ENCODE results near the gene TMEM170A.
"Not testable (repeated sequence)": the region's sequence is repeated elsewhere in the genome, so short reads cannot be mapped to it uniquely, and the experiment has no call there.

TMEM170A gene

DNA sequence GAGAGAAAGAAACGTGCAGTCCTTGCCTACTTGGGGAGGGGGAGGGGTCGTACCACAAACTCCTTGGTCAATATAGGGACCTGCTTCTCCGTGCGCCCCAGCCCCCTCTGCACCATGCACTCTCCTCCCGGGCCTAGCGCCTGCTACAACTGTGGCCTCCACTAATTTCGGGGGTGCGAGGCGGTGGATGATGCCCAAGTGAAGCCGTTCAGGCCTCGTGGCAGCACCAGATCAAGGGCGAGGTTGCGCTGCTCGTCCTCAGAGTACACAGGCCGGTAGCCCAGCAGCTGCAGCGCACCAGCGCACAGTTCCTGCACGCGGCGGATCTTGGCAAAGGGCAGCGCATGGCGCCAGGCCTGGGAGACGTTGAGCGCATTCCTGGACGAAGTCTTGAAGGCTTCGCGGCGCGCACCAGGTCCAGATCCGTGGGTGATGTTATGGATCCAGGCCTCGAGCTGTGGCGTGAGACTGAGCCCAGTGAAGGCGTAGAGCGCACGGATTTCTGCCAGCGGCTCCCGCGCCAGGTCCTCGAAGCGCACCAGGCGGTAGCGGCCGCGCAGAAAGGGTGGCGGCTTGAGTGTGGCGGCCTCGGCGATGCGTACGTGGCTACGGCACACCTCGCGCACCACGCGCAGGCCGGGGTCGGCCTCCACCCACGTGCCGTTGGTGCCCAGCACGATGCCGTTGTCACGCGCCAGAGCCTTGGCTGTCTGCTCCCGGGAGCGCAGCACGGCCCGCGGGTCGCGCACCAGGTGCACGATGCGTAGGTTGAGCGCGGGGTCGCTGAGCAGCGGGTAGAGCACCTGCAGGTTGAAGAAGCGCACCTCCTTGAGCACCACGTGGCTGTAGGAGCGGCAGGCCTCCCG, 14.2 kb upstream of the TMEM170A start:
- peaks cover 11% of the 10 kb centered on the region for H3K36me3 ChIP-seq (ENCODE audit: control insufficient read depth, insufficient read depth, low read length)
- no peaks in the 10 kb centered on the region for H3K9me3 ChIP-seq (ENCODE audit: control insufficient read depth, insufficient read depth, low read length)
- H3K27me3 ChIP-seq (ENCODE audit: control insufficient read depth, insufficient read depth, low read length) = no peaks in the 10 kb centered on the region
- no peaks in the 10 kb centered on the region for H3K4me1 ChIP-seq (ENCODE audit: control insufficient read depth, insufficient read depth, low read length)
- H3K9ac ChIP-seq (ENCODE audit: low read depth, low read length) = no peak overlapping the region
- H3K4me3 ChIP-seq (ENCODE audit: low read depth, low read length) = no peak overlapping the region

DNA sequence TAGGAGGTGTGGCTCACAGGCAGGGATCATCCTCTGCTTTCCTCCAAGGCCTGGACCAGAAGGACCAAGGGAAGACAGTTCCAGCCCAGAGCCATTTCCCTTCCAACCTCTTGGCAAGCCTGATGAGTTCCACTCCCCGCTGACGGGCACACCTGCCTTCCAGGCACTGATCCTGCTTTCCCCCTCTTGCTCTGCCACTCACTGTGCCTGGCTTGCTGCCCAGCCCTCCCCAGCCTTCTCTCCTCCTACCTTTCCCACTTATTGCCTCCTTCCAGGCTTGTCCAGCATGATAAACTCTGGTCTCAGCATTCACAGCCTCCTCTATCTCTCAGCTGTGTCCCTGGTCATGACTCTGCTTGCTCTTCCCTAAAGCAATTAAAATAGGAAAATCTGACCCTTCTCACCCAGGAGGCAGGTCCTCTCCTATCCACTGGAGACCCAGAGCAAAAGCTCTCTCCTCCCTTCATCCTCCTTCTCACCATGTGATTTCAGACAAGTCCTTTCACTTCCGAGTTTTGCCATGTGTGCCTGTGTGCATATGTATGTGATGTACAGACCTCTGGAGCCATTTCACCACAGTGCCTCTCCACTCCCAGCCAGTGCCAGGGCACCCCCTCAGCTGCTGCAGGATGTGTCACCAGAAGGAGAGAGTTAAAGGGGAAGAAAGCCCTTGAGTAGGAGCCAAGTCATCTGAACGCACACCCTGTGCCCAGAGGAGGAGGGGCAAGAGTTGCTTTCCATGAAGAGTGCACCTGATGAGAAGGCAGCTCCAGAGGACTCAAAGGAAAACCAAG, 13.4 kb upstream of the TMEM170A start:
- peaks cover 11% of the 10 kb centered on the region for H3K36me3 ChIP-seq (ENCODE audit: control insufficient read depth, insufficient read depth, low read length)
- no peaks in the 10 kb centered on the region for H3K9me3 ChIP-seq (ENCODE audit: control insufficient read depth, insufficient read depth, low read length)
- no peak overlapping the region for H3K4me3 ChIP-seq (ENCODE audit: low read depth, low read length)
- no peaks in the 10 kb centered on the region for H3K4me1 ChIP-seq (ENCODE audit: control insufficient read depth, insufficient read depth, low read length)
- H3K9ac ChIP-seq (ENCODE audit: low read depth, low read length) = no peak overlapping the region
- no peaks in the 10 kb centered on the region for H3K27me3 ChIP-seq (ENCODE audit: control insufficient read depth, insufficient read depth, low read length)

- H3K36me3 ChIP-seq (ENCODE audit: control insufficient read depth, insufficient read depth, low read length) = peaks cover 8% of the 10 kb centered on the region
- no peaks in the 10 kb centered on the region for H3K27me3 ChIP-seq (ENCODE audit: control insufficient read depth, insufficient read depth, low read length)
- no peaks in the 10 kb centered on the region for H3K9me3 ChIP-seq (ENCODE audit: control insufficient read depth, insufficient read depth, low read length)
- H3K4me3 ChIP-seq (ENCODE audit: low read depth, low read length) = no peak overlapping the region
- H3K9ac ChIP-seq (ENCODE audit: low read depth, low read length) = no peak overlapping the region
- H3K4me1 ChIP-seq (ENCODE audit: control insufficient read depth, insufficient read depth, low read length) = peaks cover 8% of the 10 kb centered on the region
Observed at GRCh38 chr16:75476817-75477216, 12.3 kb upstream of the TMEM170A start.

- Histone ChIP-seq H3K9ac (ENCODE audit: low read depth, low read length) (no peak overlapping the region), H3K36me3 (ENCODE audit: control insufficient read depth, insufficient read depth, low read length) (peaks cover 6% of the 10 kb centered on the region), H3K4me3 (ENCODE audit: low read depth, low read length) (no peak overlapping the region), H3K4me1 (ENCODE audit: control insufficient read depth, insufficient read depth, low read length) (peaks cover 12% of the 10 kb centered on the region), H3K9me3 (ENCODE audit: control insufficient read depth, insufficient read depth, low read length) (no peaks in the 10 kb centered on the region), H3K27me3 (ENCODE audit: control insufficient read depth, insufficient read depth, low read length) (no peaks in the 10 kb centered on the region)
Observed at GRCh38 chr16:75475420-75475847, 10.9 kb upstream of the TMEM170A start.

DNA sequence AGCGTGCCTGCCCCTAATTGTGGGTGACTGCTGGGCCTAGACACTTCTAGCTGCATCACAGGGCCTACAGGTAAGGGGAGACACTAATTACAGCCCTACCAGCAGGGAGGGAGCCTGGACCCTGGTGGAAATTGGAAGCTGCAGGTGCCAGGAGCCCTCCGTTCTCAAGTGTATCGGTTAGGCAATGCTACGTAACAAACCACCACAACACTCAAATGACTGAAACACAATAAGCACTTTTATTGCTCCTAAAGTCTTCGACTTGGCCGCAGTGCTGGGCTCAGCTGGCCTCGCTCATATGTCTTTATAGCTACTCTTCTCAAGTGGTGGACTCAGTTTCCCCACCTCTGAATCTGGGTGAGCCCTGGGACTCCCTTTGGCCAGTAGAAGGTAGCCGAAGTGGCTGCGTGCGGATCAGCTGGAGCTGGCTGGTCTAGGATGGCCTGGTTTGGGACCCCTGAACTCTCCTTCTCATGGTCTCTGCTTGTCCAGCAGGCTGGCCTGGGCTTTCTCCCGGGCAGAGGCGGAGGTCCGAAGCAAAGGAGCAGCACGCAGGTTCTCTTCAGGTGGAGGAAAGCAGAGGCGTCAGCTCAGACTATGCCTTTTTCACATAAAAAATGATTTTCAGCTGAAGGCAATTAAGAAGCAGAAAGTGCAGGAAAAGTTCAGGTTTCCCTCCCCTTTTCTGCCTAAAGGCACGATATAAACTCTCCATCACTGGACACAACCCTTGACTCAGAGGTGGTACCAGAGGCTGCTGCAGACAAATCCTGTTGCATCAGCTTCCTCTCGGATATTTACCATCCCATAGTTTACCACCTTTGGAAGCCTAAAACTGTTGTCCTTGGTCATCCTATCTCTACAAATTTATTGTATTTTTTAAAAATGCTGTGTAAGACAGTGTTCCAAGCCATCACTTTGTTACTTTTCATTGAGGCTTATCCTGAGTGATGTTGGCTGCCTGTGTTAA, 8.7 kb upstream of the TMEM170A start:
- H3K36me3 ChIP-seq (ENCODE audit: control insufficient read depth, insufficient read depth, low read length) = no peaks in the 10 kb centered on the region
- no peaks in the 10 kb centered on the region for H3K27me3 ChIP-seq (ENCODE audit: control insufficient read depth, insufficient read depth, low read length)
- no peaks in the 10 kb centered on the region for H3K9me3 ChIP-seq (ENCODE audit: control insufficient read depth, insufficient read depth, low read length)
- peaks cover 12% of the 10 kb centered on the region for H3K4me1 ChIP-seq (ENCODE audit: control insufficient read depth, insufficient read depth, low read length)
- no peak overlapping the region for H3K9ac ChIP-seq (ENCODE audit: low read depth, low read length)
- H3K4me3 ChIP-seq (ENCODE audit: low read depth, low read length) = no peak overlapping the region

- peak overlapping the region; percentile 5 for H3K4me3 ChIP-seq (ENCODE audit: low read depth, low read length)
- H3K4me1 ChIP-seq (ENCODE audit: control insufficient read depth, insufficient read depth, low read length) = peaks cover 12% of the 10 kb centered on the region
- H3K36me3 ChIP-seq (ENCODE audit: control insufficient read depth, insufficient read depth, low read length) = no peaks in the 10 kb centered on the region
- no peak overlapping the region for H3K9ac ChIP-seq (ENCODE audit: low read depth, low read length)
- H3K27me3 ChIP-seq (ENCODE audit: control insufficient read depth, insufficient read depth, low read length) = no peaks in the 10 kb centered on the region
- H3K9me3 ChIP-seq (ENCODE audit: control insufficient read depth, insufficient read depth, low read length) = no peaks in the 10 kb centered on the region
Observed at GRCh38 chr16:75471723-75472633, 7.5 kb upstream of the TMEM170A start.

- Histone ChIP-seq H3K36me3 (ENCODE audit: control insufficient read depth, insufficient read depth, low read length) (no peaks in the 10 kb centered on the region), H3K4me3 (ENCODE audit: low read depth, low read length) (no peak overlapping the region), H3K9me3 (ENCODE audit: control insufficient read depth, insufficient read depth, low read length) (no peaks in the 10 kb centered on the region), H3K4me1 (ENCODE audit: control insufficient read depth, insufficient read depth, low read length) (peaks cover 3% of the 10 kb centered on the region), H3K27me3 (ENCODE audit: control insufficient read depth, insufficient read depth, low read length) (no peaks in the 10 kb centered on the region), H3K9ac (ENCODE audit: low read depth, low read length) (no peak overlapping the region)
Observed at GRCh38 chr16:75466760-75467159, 2.3 kb upstream of the TMEM170A start.

DNA sequence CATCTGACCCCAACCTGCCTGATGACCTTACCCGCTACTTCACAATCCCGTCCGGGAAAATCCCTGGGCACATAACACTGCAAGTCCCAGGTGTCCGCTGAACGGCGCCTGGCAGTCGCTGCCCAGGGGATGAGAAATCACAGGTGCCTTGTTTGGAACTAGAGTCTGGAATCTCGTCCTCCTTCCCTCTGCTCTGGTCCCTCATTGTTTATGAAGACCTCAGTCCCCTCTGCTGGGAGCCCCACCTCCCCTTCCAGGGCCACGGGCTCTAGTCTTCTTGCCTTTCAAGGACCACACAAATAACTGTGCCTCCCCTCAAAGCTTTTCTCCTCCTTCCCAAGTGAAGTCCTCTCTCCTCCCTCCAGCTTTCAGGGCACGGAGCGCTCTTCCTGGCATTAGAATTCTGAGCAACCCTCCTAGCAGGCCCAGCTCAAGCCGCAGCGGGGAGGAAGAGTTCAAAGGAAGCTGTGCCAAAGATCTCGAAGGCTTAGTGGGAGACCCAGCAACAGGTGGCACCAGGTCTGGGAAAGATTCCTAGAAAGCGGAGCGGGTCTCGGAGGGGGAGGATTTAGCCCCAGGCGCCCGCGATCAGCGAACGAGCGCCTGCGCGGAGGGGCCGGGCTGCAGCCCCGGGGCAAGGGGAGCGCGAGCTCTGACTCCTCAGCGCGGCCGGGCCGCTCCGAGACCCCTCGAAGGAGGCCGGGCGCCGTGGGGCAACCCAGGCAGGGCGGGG, 934 bp downstream of the TMEM170A start:
- H3K36me3 ChIP-seq (ENCODE audit: control insufficient read depth, insufficient read depth, low read length); H3K4me1 ChIP-seq (ENCODE audit: control insufficient read depth, insufficient read depth, low read length); H3K27me3 ChIP-seq (ENCODE audit: control insufficient read depth, insufficient read depth, low read length); H3K9me3 ChIP-seq (ENCODE audit: control insufficient read depth, insufficient read depth, low read length): not testable (repeated sequence)
- Histone ChIP-seq H3K4me3 (ENCODE audit: low read depth, low read length) (peak overlapping the region; percentile 80), H3K9ac (ENCODE audit: low read depth, low read length) (peak overlapping the region; percentile 77)

- H3K4me1 ChIP-seq (ENCODE audit: control insufficient read depth, insufficient read depth, low read length) = peaks cover 5% of the 10 kb centered on the region
- peak overlapping the region; percentile 80 for H3K4me3 ChIP-seq (ENCODE audit: low read depth, low read length)
- H3K9me3 ChIP-seq (ENCODE audit: control insufficient read depth, insufficient read depth, low read length) = no peaks in the 10 kb centered on the region
- H3K36me3 ChIP-seq (ENCODE audit: control insufficient read depth, insufficient read depth, low read length) = no peaks in the 10 kb centered on the region
- no peaks in the 10 kb centered on the region for H3K27me3 ChIP-seq (ENCODE audit: control insufficient read depth, insufficient read depth, low read length)
- no peak overlapping the region for H3K9ac ChIP-seq (ENCODE audit: low read depth, low read length)
Observed at GRCh38 chr16:75462806-75463205, 1.7 kb downstream of the TMEM170A start.

- Histone ChIP-seq H3K9me3 (ENCODE audit: control insufficient read depth, insufficient read depth, low read length) (no peaks in the 10 kb centered on the region), H3K9ac (ENCODE audit: low read depth, low read length) (no peak overlapping the region), H3K4me1 (ENCODE audit: control insufficient read depth, insufficient read depth, low read length) (peaks cover 11% of the 10 kb centered on the region), H3K4me3 (ENCODE audit: low read depth, low read length) (no peak overlapping the region), H3K27me3 (ENCODE audit: control insufficient read depth, insufficient read depth, low read length) (no peaks in the 10 kb centered on the region), H3K36me3 (ENCODE audit: control insufficient read depth, insufficient read depth, low read length) (no peaks in the 10 kb centered on the region)
Observed at GRCh38 chr16:75461575-75461974, 2.9 kb downstream of the TMEM170A start.
